Kidney (tissue), 14 donors: ENCODE results near the gene RASGRF2. TPM values are rescaled to one million over a fixed set of nuclear protein-coding genes. Genes with fewer than 3 reads are reported as not detected.

ENCODE experiments used
- DNase-seq, 5 donors: peaks; one replicate each; pipeline ENCODE4 v3.0.0-alpha.2; 2013 to 2020
- FAIRE-seq: peaks from 2 replicates; lab custom pipeline; 2012; peaks lifted over from hg19 to GRCh38; lab: Jason Lieb, UNC
- H3K27ac ChIP-seq, 2 donors: one replicate each; pipeline ENCODE4 v1.7.0; 2013; ENCODE audit warnings: low read depth in 2 of 2, low read length in 2 of 2, inconsistent platforms in 1 of 2
- H3K27me3 ChIP-seq: one replicate; pipeline ENCODE4 v1.7.1; 2013; ENCODE audit warnings: low read length, inconsistent platforms; ENCODE audit not compliant: control insufficient read depth, insufficient read depth
- H3K36me3 ChIP-seq, 3 donors: one replicate each; pipeline versions ENCODE4 v1.7.0 to v1.7.1; 2013; ENCODE audit warnings: low read length in 3 of 3, control low read depth in 1 of 3, inconsistent platforms in 1 of 3; ENCODE audit not compliant: insufficient read depth in 3 of 3, control insufficient read depth in 2 of 3
- H3K4me1 ChIP-seq, 3 donors: one replicate each; pipeline versions ENCODE4 v1.7.0 to v1.7.1; 2013; ENCODE audit warnings: low read length in 3 of 3, inconsistent platforms in 1 of 3, low read depth in 1 of 3; ENCODE audit not compliant: control insufficient read depth in 2 of 3, insufficient read depth in 2 of 3
- H3K4me3 ChIP-seq, 3 donors: one replicate each; pipeline versions ENCODE4 v1.7.0 to v1.8.1; 2013; ENCODE audit warnings: low read length in 3 of 3, control low read depth in 1 of 3, inconsistent platforms in 1 of 3
- H3K9ac ChIP-seq, 3 donors: one replicate each; pipeline versions ENCODE4 v1.7.0 to v1.7.1; 2013; ENCODE audit warnings: low read length in 3 of 3, control low read depth in 1 of 3, inconsistent platforms in 1 of 3
- H3K9me3 ChIP-seq, 3 donors: one replicate each; pipeline versions ENCODE4 v1.7.0 to v1.7.1; 2013; ENCODE audit warnings: low read length in 3 of 3, control low read depth in 1 of 3, inconsistent platforms in 1 of 3; ENCODE audit not compliant: control insufficient read depth in 2 of 3, insufficient read depth in 1 of 3
- CTCF ChIP-seq: IDR thresholded peaks from 3 replicates; pipeline ENCODE4 v1.5.1; 2012; ENCODE audit warnings: mild to moderate bottlenecking, moderate library complexity, borderline replicate concordance; ENCODE audit not compliant: insufficient read depth; ENCODE audit errors: extremely low read depth
- intact Hi-C: fragments of 100-400 bp; cut with DNase I; formaldehyde crosslinking; loops from one replicate; pipeline ENCODE4 v1.11.1; 2022
- polyA plus RNA-seq: library from polyadenylated mRNA; stranded (reverse); fragments of 350-450 nt; fragmentation: Illumina TruSeq; extraction: RNeasy Lipid Tissue Mini Kit (QIAGEN cat#74804); gene quantifications from one replicate; pipeline ENCODE4 v1.2.3, GENCODE V29; 2014; ENCODE audit warnings: low read depth, low replicate concordance; ENCODE audit not compliant: insufficient read depth
- total RNA-seq: library from RNA; stranded (reverse); fragmentation: NEBNext Ultra II Directional; extraction: Animal tissue kit (Norgen Biotek cat#: 25700); gene quantifications from one replicate; pipeline ENCODE4 v1.2.1, GENCODE V29; 2021
- donor health status: control.
- donor health status: control.
- donor health status: control.
- donor health status: control.
- donor health status: control.
- donor health status: DM: yes; HTN: yes; CAD: no.
- donor health status: Normal renal cell carcinoma (clear cell type).

RASGRF2 gene
- total and polyA plus RNA-seq, 2 donors from 2014 or later, result 4.9 to 14.7 TPM

DNA sequence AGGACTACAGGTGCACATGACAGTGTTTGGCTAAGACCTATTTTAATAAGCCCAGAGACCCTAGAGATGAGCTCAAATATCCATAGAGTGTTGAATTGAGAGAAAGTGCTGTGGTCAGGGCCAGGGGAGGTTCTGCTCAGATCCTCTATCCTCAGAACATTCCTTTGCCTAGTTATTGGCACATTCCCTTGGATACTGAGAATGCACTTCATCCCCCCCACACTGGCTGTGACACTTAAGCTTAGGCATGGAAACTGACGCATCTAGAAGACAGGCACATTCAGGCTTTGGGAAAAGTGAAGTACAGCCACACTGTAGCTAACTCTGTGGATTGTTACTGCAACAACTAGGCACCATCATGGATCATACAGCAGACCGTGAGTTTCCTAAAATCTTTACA is 27.1 kb upstream of the RASGRF2 start:
- no peaks in the 10 kb centered on the region for H3K36me3 ChIP-seq
- H3K9me3 ChIP-seq, result no peaks in the 10 kb centered on the region
- H3K9ac ChIP-seq, result no peak overlapping the region
- H3K27ac ChIP-seq, result no peak overlapping the region
- no peaks in the 10 kb centered on the region for H3K27me3 ChIP-seq
- no peak for TF ChIP-seq CTCF
- no peaks in the 10 kb centered on the region for H3K4me1 ChIP-seq
- DNase-seq (no peak), FAIRE-seq (no peak)
- no peak overlapping the region for H3K4me3 ChIP-seq
- intact Hi-C loops, result no loop called here

DNA sequence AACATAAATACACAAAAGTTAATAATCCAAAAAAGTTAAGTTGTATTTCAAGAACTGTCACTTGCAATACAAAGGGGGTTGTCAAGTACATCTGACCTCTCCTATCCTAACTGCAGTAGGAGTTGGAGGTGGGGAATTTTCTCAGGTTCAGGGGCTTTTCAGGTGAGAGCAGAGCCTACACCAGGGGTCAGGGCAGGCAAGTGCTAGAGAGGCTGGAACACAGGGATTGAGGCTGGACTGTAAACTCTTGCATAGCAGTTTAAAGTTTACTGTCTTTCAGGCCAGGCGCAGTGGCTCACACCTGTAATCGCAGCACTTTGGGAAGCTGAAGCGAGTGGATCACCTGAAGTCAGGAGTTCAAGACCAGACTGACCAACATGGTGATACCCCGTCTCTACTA is 25.4 kb upstream of the RASGRF2 start:
- Histone ChIP-seq H3K27ac (no peak overlapping the region), H3K27me3 (no peaks in the 10 kb centered on the region), H3K4me3 (no peak overlapping the region), H3K9ac (no peak overlapping the region), H3K9me3 (no peaks in the 10 kb centered on the region), H3K36me3 (no peaks in the 10 kb centered on the region), H3K4me1 (no peaks in the 10 kb centered on the region)
- no peak for DNase-seq
- no peak for TF ChIP-seq CTCF
- FAIRE-seq, result no peak
- intact Hi-C loops, result no loop called here

GRCh38 chr5:80935811-80936385 is 24.3 kb upstream of the RASGRF2 start:
- no peaks in the 10 kb centered on the region for H3K9me3 ChIP-seq
- FAIRE-seq, result no peak
- no peak for DNase-seq
- no peaks in the 10 kb centered on the region for H3K4me1 ChIP-seq
- intact Hi-C loops, result no loop called here
- H3K4me3 ChIP-seq, result no peak overlapping the region
- H3K27me3 ChIP-seq, result no peaks in the 10 kb centered on the region
- H3K36me3 ChIP-seq, result no peaks in the 10 kb centered on the region
- no peak for TF ChIP-seq CTCF
- H3K27ac ChIP-seq, result no peak overlapping the region
- H3K9ac ChIP-seq, result no peak overlapping the region

DNA sequence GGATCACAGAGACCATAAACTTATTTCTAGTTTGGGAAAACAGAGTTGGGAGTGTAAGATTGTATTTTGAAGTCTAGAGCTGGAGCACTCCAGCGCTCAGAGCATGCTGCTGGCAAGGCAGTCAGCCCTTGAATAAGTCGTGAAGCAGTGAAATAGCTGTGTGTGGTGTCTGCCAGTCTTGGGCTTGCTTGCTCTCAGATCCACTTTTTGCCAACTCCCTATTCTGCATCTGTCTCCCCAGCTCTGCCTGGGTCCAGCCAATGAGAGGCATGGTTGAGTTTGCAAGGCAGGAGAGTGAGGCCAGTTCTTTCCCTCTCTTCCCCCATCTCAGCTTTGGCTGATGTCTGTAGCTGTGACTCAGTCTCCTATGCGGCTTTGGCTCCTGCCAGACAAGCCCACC is 23.3 kb upstream of the RASGRF2 start:
- H3K4me3 ChIP-seq, result no peak overlapping the region
- no peak for TF ChIP-seq CTCF
- intact Hi-C loops, result no loop called here
- no peak overlapping the region for H3K27ac ChIP-seq
- H3K9ac ChIP-seq, result no peak overlapping the region
- no peak for FAIRE-seq
- no peak for DNase-seq
- no peaks in the 10 kb centered on the region for H3K36me3 ChIP-seq
- H3K27me3 ChIP-seq, result no peaks in the 10 kb centered on the region
- no peaks in the 10 kb centered on the region for H3K9me3 ChIP-seq
- no peaks in the 10 kb centered on the region for H3K4me1 ChIP-seq
